Panc1 (cell line): ENCODE measurements around the gene RPL22L1. TPM values are rescaled to one million over a fixed set of nuclear protein-coding genes. Genes with fewer than 3 reads are reported as not detected.

Experiments
- ATAC-seq: fragments of 200-7000 bp; cut with Tn5 transposase; 2 replicates; pipeline ENCODE4 v1.9.1; 2020; ENCODE audit warnings: mild to moderate bottlenecking, moderate library complexity
- BruUV-seq: library from RNA; stranded (reverse); fragments of 400-500 nt; replicated peaks from 2 replicates; lab custom pipeline; 2021; lab: Mats Ljungman, UMichigan
- CTCF ChIA-PET: fragments of 300-600 bp; sonication (Branson Sonifier 250); formaldehyde crosslinking; loops from one replicate; lab custom pipeline; 2022; ENCODE audit warnings: antibody characterized with exemption; lab: Charles Lee
- POLR2A ChIA-PET: fragments of 300-600 bp; sonication (Branson Sonifier 250); formaldehyde crosslinking; loops from one replicate; lab custom pipeline; 2022; ENCODE audit warnings: antibody characterized with exemption; lab: Charles Lee
- DNase-seq: peaks from one replicate; pipeline ENCODE4 v3.0.0-alpha.2; 2010; ENCODE audit warnings: low read depth, low spot score
- H3K27ac ChIP-seq: 2 replicates; pipeline ENCODE4 v1.5.1; 2011; ENCODE audit warnings: mild to moderate bottlenecking, low read length, inconsistent platforms
- H3K27me3 ChIP-seq: fragments of 200-500 bp; sonication (Bioruptor generic); 2 replicates; pipeline ENCODE4 v1.6.0; 2014; ENCODE audit warnings: low read length, inconsistent platforms; ENCODE audit not compliant: control insufficient read depth, insufficient read depth
- H3K36me3 ChIP-seq: fragments of 200-500 bp; sonication (Bioruptor generic); 2 replicates; pipeline ENCODE4 v1.5.1; 2014; ENCODE audit warnings: inconsistent platforms, mild to moderate bottlenecking, low read length, moderate library complexity; ENCODE audit not compliant: control insufficient read depth, insufficient read depth
- H3K4me1 ChIP-seq: 2 replicates; pipeline ENCODE4 v1.5.1; 2011; ENCODE audit warnings: inconsistent platforms, mild to moderate bottlenecking, low read length, moderate library complexity; ENCODE audit not compliant: control insufficient read depth, insufficient read depth
- H3K4me3 ChIP-seq, 2 experiments: 2 replicates each; pipeline ENCODE4 v1.5.1; 2011 to 2012; ENCODE audit warnings: low read depth in 2 of 2, low read length in 2 of 2, mild to moderate bottlenecking in 2 of 2, inconsistent platforms in 1 of 2, moderate library complexity in 1 of 2
- H3K9me3 ChIP-seq: fragments of 200-500 bp; sonication (Bioruptor generic); 2 replicates; pipeline ENCODE4 v1.5.1; 2014; ENCODE audit warnings: low read depth, mild to moderate bottlenecking, inconsistent platforms, low read length, moderate library complexity; ENCODE audit not compliant: control insufficient read depth, insufficient read depth
- CTCF ChIP-seq: fragments of 450-650 bp; IDR thresholded peaks from 2 replicates; pipeline ENCODE4 v1.5.1; 2017; ENCODE audit warnings: mild to moderate bottlenecking
- POLR2AphosphoS5 ChIP-seq: IDR thresholded peaks from 2 replicates; pipeline ENCODE4 v1.6.1; 2012; ENCODE audit warnings: mild to moderate bottlenecking, low read depth, low read length, moderate library complexity
- REST ChIP-seq, 2 experiments: IDR thresholded peaks; 2 replicates each; pipeline ENCODE4 v1.6.1; 2011 to 2012; ENCODE audit warnings: low read depth in 2 of 2, control low read depth in 1 of 2, low read length in 1 of 2, mild to moderate bottlenecking in 1 of 2, moderate library complexity in 1 of 2; ENCODE audit not compliant: insufficient read depth in 1 of 2
- SIN3A ChIP-seq: IDR thresholded peaks from 2 replicates; pipeline ENCODE4 v1.6.1; 2012; ENCODE audit warnings: low read depth, mild to moderate bottlenecking, low read length, moderate library complexity, borderline replicate concordance; ENCODE audit not compliant: insufficient read depth
- TCF7L2 ChIP-seq: IDR thresholded peaks from 2 replicates; pipeline ENCODE4 v1.6.1; 2011; ENCODE audit warnings: mild to moderate bottlenecking, low read depth, low read length, inconsistent platforms
- in situ Hi-C: cut with HindIII; loops from 2 replicates; pipeline ENCODE4 v1.10.0; 2016; ENCODE audit warnings: low sequenced_read_pairs, low pct_unique_long_range_greater_than_20kb
- intact Hi-C: fragments of 100-400 bp; cut with micrococcal nuclease; formaldehyde crosslinking; loops from one replicate; pipeline ENCODE4 v1.10.0; 2022; ENCODE audit not compliant: unreplicated experiment
- total RNA-seq: library from RNA; stranded (reverse); gene quantifications from one replicate; pipeline ENCODE4 v1.2.1, GENCODE V29; 2021; ENCODE audit not compliant: unreplicated experiment

RPL22L1 gene
- total RNA-seq, 1 experiment from 2014 or later: 35.2 TPM

GRCh38 chr3:170816341-170816740 lies 53.7 kb downstream of the RPL22L1 start:
- ChIA-PET POLR2A (no interaction called here), CTCF (no interaction called here)
- Histone ChIP-seq H3K27ac (no peak overlapping the region), H3K4me1 (no peaks in the 10 kb centered on the region), H3K36me3 (no peaks in the 10 kb centered on the region), H3K27me3 (no peaks in the 10 kb centered on the region), H3K9me3 (no peaks in the 10 kb centered on the region), H3K4me3 (no peak overlapping the region)
- in situ Hi-C loops: no loop called here
- no peak for ATAC-seq
- TF ChIP-seq SIN3A: no peak
- TF ChIP-seq TCF7L2: no peak
- no peak for TF ChIP-seq REST (IDR thresholded peaks at IDR 0.05; ENCODE audit: insufficient read depth in 1 of 2, low read depth in 2 of 2, low read length in 1 of 2)
- no peak for TF ChIP-seq CTCF
- TF ChIP-seq POLR2AphosphoS5: no peak
- no TSS peak for BruUV-seq
- intact Hi-C loops: no loop called here
- DNase-seq: no peak

GRCh38 chr3:170815936-170816335 lies 54.1 kb downstream of the RPL22L1 start:
- Histone ChIP-seq H3K4me1 (peaks cover 3% of the 10 kb centered on the region; the same call in 1 of the 2 replicates), H3K36me3 (no peaks in the 10 kb centered on the region), H3K27ac (no peak overlapping the region), H3K4me3 (no peak overlapping the region), H3K27me3 (no peaks in the 10 kb centered on the region), H3K9me3 (no peaks in the 10 kb centered on the region)
- TF ChIP-seq REST (IDR thresholded peaks at IDR 0.05; ENCODE audit: insufficient read depth in 1 of 2, low read depth in 2 of 2, low read length in 1 of 2): no peak
- TF ChIP-seq TCF7L2: no peak
- CTCF ChIA-PET: no interaction called here
- intact Hi-C loops: no loop called here
- BruUV-seq: no TSS peak
- ATAC-seq (no peak), DNase-seq (no peak)
- POLR2A ChIA-PET: no interaction called here
- in situ Hi-C loops: no loop called here
